HEK293 (cell line): ENCODE data around the gene LKAAEAR1.

Source experiments
- GLIS2 ChIP-seq: fragments of 450-650 bp; formaldehyde crosslinking; IDR thresholded peaks from 2 replicates; pipeline ENCODE4 v1.5.1; 2016; ENCODE audit warnings: missing biosample characterization, missing genetic modification characterization
- HIC1 ChIP-seq: fragments of 450-650 bp; formaldehyde crosslinking; IDR thresholded peaks from 2 replicates; pipeline ENCODE4 v1.5.1; 2016; ENCODE audit warnings: missing biosample characterization, missing genetic modification characterization
- IKZF3 ChIP-seq: fragments of 450-650 bp; IDR thresholded peaks from 2 replicates; pipeline ENCODE4 v1.5.0; 2018; ENCODE audit warnings: missing biosample characterization, mild to moderate bottlenecking, missing genetic modification characterization, moderate library complexity
- KLF1 ChIP-seq: fragments of 450-650 bp; formaldehyde crosslinking; IDR thresholded peaks from 2 replicates; pipeline ENCODE4 v1.5.1; 2016; ENCODE audit warnings: missing biosample characterization, missing genetic modification characterization
- MEIS1 ChIP-seq: sonication (generic); formaldehyde crosslinking; IDR thresholded peaks from 2 replicates; pipeline ENCODE4 v1.8.1; 2022; ENCODE audit warnings: missing genetic modification reagents, mild to moderate bottlenecking, borderline replicate concordance
- SP2 ChIP-seq: fragments of 450-650 bp; formaldehyde crosslinking; IDR thresholded peaks from 2 replicates; pipeline ENCODE4 v1.5.1; 2016; ENCODE audit warnings: missing biosample characterization, missing genetic modification characterization
- SP7 ChIP-seq: fragments of 450-650 bp; formaldehyde crosslinking; IDR thresholded peaks from 2 replicates; pipeline ENCODE4 v1.5.1; 2016; ENCODE audit warnings: missing biosample characterization, missing genetic modification characterization
- TCF7L2 ChIP-seq: IDR thresholded peaks from 2 replicates; pipeline ENCODE4 v1.6.1; 2011; ENCODE audit warnings: low read depth, mild to moderate bottlenecking, inconsistent platforms, low read length, moderate library complexity, borderline replicate concordance
- TSHZ1 ChIP-seq: fragments of 450-650 bp; formaldehyde crosslinking; IDR thresholded peaks from 2 replicates; pipeline ENCODE4 v1.5.1; 2016; ENCODE audit warnings: missing biosample characterization, missing genetic modification characterization, borderline replicate concordance
- ZBTB8A ChIP-seq: fragments of 450-650 bp; formaldehyde crosslinking; IDR thresholded peaks from 2 replicates; pipeline ENCODE4 v1.5.1; 2016; ENCODE audit warnings: missing biosample characterization, missing genetic modification characterization
- ZFHX2 ChIP-seq: fragments of 450-650 bp; formaldehyde crosslinking; conservative IDR thresholded peaks from 2 replicates; pipeline ENCODE4 v1.5.1; 2016; ENCODE audit warnings: missing biosample characterization, missing genetic modification characterization
- ZNF114 ChIP-seq: fragments of 450-650 bp; formaldehyde crosslinking; IDR thresholded peaks from 2 replicates; pipeline ENCODE4 v1.5.0; 2017; ENCODE audit warnings: missing biosample characterization, missing genetic modification characterization
- ZNF148 ChIP-seq: fragments of 450-650 bp; formaldehyde crosslinking; IDR thresholded peaks from 2 replicates; pipeline ENCODE4 v1.5.0; 2017; ENCODE audit warnings: missing biosample characterization, missing genetic modification characterization, borderline replicate concordance
- ZNF155 ChIP-seq: fragments of 450-650 bp; formaldehyde crosslinking; IDR thresholded peaks from 2 replicates; pipeline ENCODE4 v1.5.1; 2016; ENCODE audit warnings: missing biosample characterization, missing genetic modification characterization
- ZNF223 ChIP-seq: fragments of 450-650 bp; formaldehyde crosslinking; IDR thresholded peaks from 2 replicates; pipeline ENCODE4 v1.5.1; 2016; ENCODE audit warnings: missing biosample characterization, missing genetic modification characterization
- ZNF24 ChIP-seq: fragments of 450-650 bp; formaldehyde crosslinking; IDR thresholded peaks from 2 replicates; pipeline ENCODE4 v1.5.1; 2016; ENCODE audit warnings: missing biosample characterization, missing genetic modification characterization
- ZNF324 ChIP-seq: fragments of 450-650 bp; formaldehyde crosslinking; IDR thresholded peaks from 2 replicates; pipeline ENCODE4 v1.5.1; 2016; ENCODE audit warnings: missing biosample characterization, missing genetic modification characterization
- ZNF362 ChIP-seq: fragments of 450-650 bp; formaldehyde crosslinking; IDR thresholded peaks from 2 replicates; pipeline ENCODE4 v1.5.1; 2016; ENCODE audit warnings: missing biosample characterization, missing genetic modification characterization
- ZNF423 ChIP-seq: fragments of 450-650 bp; formaldehyde crosslinking; IDR thresholded peaks from 2 replicates; pipeline ENCODE4 v1.5.1; 2016; ENCODE audit warnings: missing biosample characterization, missing genetic modification characterization
- ZNF561 ChIP-seq: fragments of 450-650 bp; IDR thresholded peaks from 2 replicates; pipeline ENCODE4 v1.5.1; 2018; ENCODE audit warnings: missing biosample characterization, missing genetic modification characterization, borderline replicate concordance
- ZNF621 ChIP-seq: fragments of 450-650 bp; formaldehyde crosslinking; IDR thresholded peaks from 2 replicates; pipeline ENCODE4 v1.5.1; 2017; ENCODE audit warnings: missing biosample characterization, missing genetic modification characterization
- ZNF624 ChIP-seq: fragments of 450-650 bp; formaldehyde crosslinking; IDR thresholded peaks from 2 replicates; pipeline ENCODE4 v1.5.1; 2017; ENCODE audit warnings: missing biosample characterization, missing genetic modification characterization
- ZNF654 ChIP-seq: fragments of 450-650 bp; formaldehyde crosslinking; IDR thresholded peaks from 2 replicates; pipeline ENCODE4 v1.5.1; 2016; ENCODE audit warnings: low read depth, missing biosample characterization, missing genetic modification characterization
- ZNF670 ChIP-seq: fragments of 450-650 bp; formaldehyde crosslinking; IDR thresholded peaks from 2 replicates; pipeline ENCODE4 v1.5.1; 2016; ENCODE audit warnings: missing biosample characterization, missing genetic modification characterization, low read depth
- ZNF692 ChIP-seq: fragments of 450-650 bp; formaldehyde crosslinking; IDR thresholded peaks from 2 replicates; pipeline ENCODE4 v1.5.1; 2016; ENCODE audit warnings: missing biosample characterization, missing genetic modification characterization
- ZNF76 ChIP-seq: fragments of 450-650 bp; formaldehyde crosslinking; IDR thresholded peaks from 2 replicates; pipeline ENCODE4; 2016; ENCODE audit warnings: low read depth, missing biosample characterization, missing genetic modification characterization, borderline replicate concordance
- ZNF837 ChIP-seq: fragments of 450-650 bp; formaldehyde crosslinking; IDR thresholded peaks from 2 replicates; pipeline ENCODE4 v1.5.1; 2016; ENCODE audit warnings: missing biosample characterization, missing genetic modification characterization
- ZSCAN30 ChIP-seq: fragments of 450-650 bp; IDR thresholded peaks from 2 replicates; pipeline ENCODE4 v1.5.1; 2018; ENCODE audit warnings: missing biosample characterization, mild to moderate bottlenecking, missing genetic modification characterization, moderate library complexity
- ZXDB ChIP-seq: fragments of 450-650 bp; formaldehyde crosslinking; IDR thresholded peaks from 2 replicates; pipeline ENCODE4 v1.5.1; 2016; ENCODE audit warnings: missing biosample characterization, missing genetic modification characterization

Gene LKAAEAR1

GRCh38 chr20:64057628-64058498 lies 26.3 kb downstream of the LKAAEAR1 start (continued):
- peak; percentile 78 for TF ChIP-seq ZFHX2 (tag by site-specific recombination)
- TF ChIP-seq ZNF155 (tag by site-specific recombination), result no peak
- peak; percentile 30; the same call in 1 of the 2 replicates for TF ChIP-seq KLF1 (tag by site-specific recombination)
- 0 out of 2 replicates have a peak, but pooled peaks have one; percentile 48 for TF ChIP-seq ZNF423 (tag by site-specific recombination)
- TF ChIP-seq ZXDB, result 0 out of 2 replicates have a peak, but pooled peaks have one; percentile 38
- TF ChIP-seq ZNF621 (tag by site-specific recombination), result no peak
- peak; percentile 72 for TF ChIP-seq ZSCAN30 (tag by site-specific recombination)
- no peak for TF ChIP-seq ZNF324 (tag by site-specific recombination)
- no peak for TF ChIP-seq TSHZ1 (tag by site-specific recombination)
- TF ChIP-seq ZNF624 (tag by site-specific recombination), result no peak
- TF ChIP-seq GLIS2 (tag by site-specific recombination), result peak; percentile 96
- TF ChIP-seq IKZF3 (tag by site-specific recombination), result no peak
- TF ChIP-seq HIC1 (tag by site-specific recombination), result 0 out of 2 replicates have a peak, but pooled peaks have one; percentile 31
- TF ChIP-seq ZNF692, result peak; percentile 39; the same call in 1 of the 2 replicates
- TF ChIP-seq ZNF670 (tag by site-specific recombination), result no peak
- peak; percentile 19; the same call in 1 of the 2 replicates for TF ChIP-seq SP2 (tag by site-specific recombination)
- 0 out of 2 replicates have a peak, but pooled peaks have one; percentile 19 for TF ChIP-seq ZNF76
- TF ChIP-seq ZNF114 (tag by site-specific recombination), result no peak
- TF ChIP-seq ZNF362, result no peak
- no peak for TF ChIP-seq MEIS1 (CRISPR knock-in tag)
- peak; percentile 90 for TF ChIP-seq ZNF654 (tag by site-specific recombination)
- 0 out of 2 replicates have a peak, but pooled peaks have one; percentile 39 for TF ChIP-seq SP7
- TF ChIP-seq ZNF223 (tag by site-specific recombination), result no peak
- peak; percentile 69; the same call in 1 of the 2 replicates for TF ChIP-seq ZNF561 (tag by site-specific recombination)
- TF ChIP-seq ZNF148, result no peak
- 0 out of 2 replicates have a peak, but pooled peaks have one; percentile 54 for TF ChIP-seq ZNF837 (tag by site-specific recombination)
- TF ChIP-seq ZNF24 (tag by site-specific recombination), result 0 out of 2 replicates have a peak, but pooled peaks have one; percentile 23
- TF ChIP-seq ZBTB8A (tag by site-specific recombination), result peak; percentile 43; the same call in 1 of the 2 replicates
- no peak for TF ChIP-seq TCF7L2
